ENCODE data around the gene XRCC3.

DNA sequence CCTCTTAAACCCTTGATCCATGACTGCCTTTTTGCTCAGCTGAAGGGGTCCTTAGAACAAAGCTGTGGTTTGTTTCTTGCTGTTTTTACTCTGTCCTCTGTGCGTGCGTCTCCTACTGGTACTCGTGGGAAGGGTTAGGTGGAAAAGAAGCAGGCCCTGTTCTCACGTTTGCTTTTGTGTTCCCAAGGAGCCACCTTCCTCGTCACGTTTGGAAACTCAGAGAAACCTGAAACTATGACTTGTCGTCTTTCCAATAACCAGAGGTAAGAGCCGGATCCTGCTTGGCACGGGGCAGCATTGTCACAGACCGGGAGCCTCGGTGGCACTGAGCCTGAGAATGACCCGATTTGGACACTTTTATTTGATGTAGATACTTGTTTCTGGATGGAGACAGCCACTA, 13.5 kb upstream of the XRCC3 start:
- TF ChIP-seq, protein P1, sequence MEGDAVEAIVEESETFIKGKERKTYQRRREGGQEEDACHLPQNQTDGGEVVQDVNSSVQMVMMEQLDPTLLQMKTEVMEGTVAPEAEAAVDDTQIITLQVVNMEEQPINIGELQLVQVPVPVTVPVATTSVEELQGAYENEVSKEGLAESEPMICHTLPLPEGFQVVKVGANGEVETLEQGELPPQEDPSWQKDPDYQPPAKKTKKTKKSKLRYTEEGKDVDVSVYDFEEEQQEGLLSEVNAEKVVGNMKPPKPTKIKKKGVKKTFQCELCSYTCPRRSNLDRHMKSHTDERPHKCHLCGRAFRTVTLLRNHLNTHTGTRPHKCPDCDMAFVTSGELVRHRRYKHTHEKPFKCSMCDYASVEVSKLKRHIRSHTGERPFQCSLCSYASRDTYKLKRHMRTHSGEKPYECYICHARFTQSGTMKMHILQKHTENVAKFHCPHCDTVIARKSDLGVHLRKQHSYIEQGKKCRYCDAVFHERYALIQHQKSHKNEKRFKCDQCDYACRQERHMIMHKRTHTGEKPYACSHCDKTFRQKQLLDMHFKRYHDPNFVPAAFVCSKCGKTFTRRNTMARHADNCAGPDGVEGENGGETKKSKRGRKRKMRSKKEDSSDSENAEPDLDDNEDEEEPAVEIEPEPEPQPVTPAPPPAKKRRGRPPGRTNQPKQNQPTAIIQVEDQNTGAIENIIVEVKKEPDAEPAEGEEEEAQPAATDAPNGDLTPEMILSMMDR (conservative IDR thresholded peaks at IDR 0.05): peak; percentile 65
- no peak for TF ChIP-seq ZFX (IDR thresholded peaks at IDR 0.05)
